ENCODE measurements around the gene TMEM140.

GRCh38 chr7:135147341-135147898, 452 bp upstream of the TMEM140 start:
- no peak for TF ChIP-seq CTCF (IDR thresholded peaks at IDR 0.05 in 4 of 5, conservative IDR thresholded peaks at IDR 0.05 in 1 of 5)
- peak in 1 of 2 donors; percentile 30 for TF ChIP-seq POLR2A (IDR thresholded peaks at IDR 0.05)

Data from gastrocnemius medialis (tissue), 4 donors.